A673 (cell line): Measurements from ENCODE around the gene HPSE2. TPM values are rescaled to one million over a fixed set of nuclear protein-coding genes. Genes with fewer than 3 reads are reported as not detected.

Source experiments
- BruUV-seq: library from RNA; stranded (reverse); fragments of 400-500 nt; replicated peaks from 2 replicates; lab custom pipeline; 2021; lab: Mats Ljungman, UMichigan
- CTCF ChIA-PET: fragments of 300-600 bp; sonication (Branson Sonifier 250); formaldehyde crosslinking; loops from one replicate; lab custom pipeline; 2022; ENCODE audit warnings: antibody characterized with exemption; lab: Charles Lee
- POLR2A ChIA-PET: fragments of 300-600 bp; sonication (Branson Sonifier 250); formaldehyde crosslinking; loops from one replicate; lab custom pipeline; 2022; ENCODE audit warnings: antibody characterized with exemption; ENCODE audit not compliant: low non-redundant PET; lab: Charles Lee
- DNase-seq: peaks from one replicate; pipeline ENCODE4 v3.0.0-alpha.2; 2015; ENCODE audit warnings: low spot score
- H3K27ac ChIP-seq: fragments of 200-600 bp; sonication (generic); 2 replicates; pipeline ENCODE4 v1.5.1; 2016; ENCODE audit warnings: mixed run types, low read depth, mild to moderate bottlenecking, mixed read lengths, antibody characterized with exemption, low read length; ENCODE audit not compliant: poor library complexity, severe bottlenecking
- H3K27me3 ChIP-seq: fragments of 200-600 bp; sonication (generic); replicated peaks from 2 replicates; pipeline ENCODE4 v1.6.1; 2017; ENCODE audit warnings: mixed run types, low read depth, mild to moderate bottlenecking, mixed read lengths, antibody characterized with exemption, low read length; ENCODE audit not compliant: insufficient read depth, poor library complexity
- H3K36me3 ChIP-seq: fragments of 200-600 bp; sonication (generic); 2 replicates; pipeline ENCODE4 v1.6.1; 2016; ENCODE audit warnings: mixed run types, mild to moderate bottlenecking, mixed read lengths, antibody characterized with exemption, low read length; ENCODE audit not compliant: insufficient read depth, poor library complexity, severe bottlenecking
- H3K4me1 ChIP-seq: fragments of 200-600 bp; sonication (generic); 2 replicates; pipeline ENCODE4 v1.6.1; 2017; ENCODE audit warnings: mixed run types, mild to moderate bottlenecking, mixed read lengths, antibody characterized with exemption, low read length; ENCODE audit not compliant: insufficient read depth, poor library complexity, severe bottlenecking
- H3K4me3 ChIP-seq: fragments of 200-600 bp; sonication (generic); 2 replicates; pipeline ENCODE4 v1.5.1; 2016; ENCODE audit warnings: low read depth, mixed run types, mild to moderate bottlenecking, mixed read lengths, low read length; ENCODE audit not compliant: poor library complexity, severe bottlenecking
- H3K9me3 ChIP-seq: fragments of 200-600 bp; sonication (generic); 2 replicates; pipeline ENCODE4 v1.6.1; 2016; ENCODE audit warnings: mixed run types, low read depth, mild to moderate bottlenecking, mixed read lengths, antibody characterized with exemption, low read length; ENCODE audit not compliant: poor library complexity, severe bottlenecking
- CTCF ChIP-seq: fragments of 300-800, 200-600 bp; sonication (generic); conservative IDR thresholded peaks from 2 replicates; pipeline ENCODE4 v1.5.1; 2017; ENCODE audit warnings: low read depth, mild to moderate bottlenecking, antibody characterized with exemption, low read length, moderate library complexity, mixed read lengths
- EZH2 ChIP-seq: fragments of 200-600 bp; sonication (generic); IDR thresholded peaks from 2 replicates; pipeline ENCODE4 v1.6.1; 2017; ENCODE audit warnings: borderline replicate concordance, low read depth, mild to moderate bottlenecking, mixed read lengths, antibody characterized with exemption, low read length; ENCODE audit not compliant: poor library complexity, severe bottlenecking
- intact Hi-C: fragments of 100-400 bp; cut with micrococcal nuclease; formaldehyde crosslinking; loops from one replicate; pipeline ENCODE4 v1.10.0; 2022; ENCODE audit not compliant: unreplicated experiment
- total RNA-seq: library from RNA; stranded (reverse); gene quantifications from 2 replicates; pipeline ENCODE4 v1.2.3, GENCODE V29; 2021

HPSE2 gene
- total RNA-seq, 1 experiment from 2014 or later = not detected

GRCh38 chr10:98694883-98695282, 540.8 kb downstream of the HPSE2 start:
- H3K4me3 ChIP-seq = no peak overlapping the region
- no peaks in the 10 kb centered on the region for H3K4me1 ChIP-seq
- intact Hi-C loops = no loop called here
- ChIA-PET CTCF (no interaction called here), POLR2A (no interaction called here)
- TF ChIP-seq CTCF = no peak
- no peak for TF ChIP-seq EZH2
- no peaks in the 10 kb centered on the region for H3K9me3 ChIP-seq
- H3K36me3 ChIP-seq = no peaks in the 10 kb centered on the region
- no peak for DNase-seq
- no TSS peak for BruUV-seq
- no peak overlapping the region for H3K27ac ChIP-seq
- H3K27me3 ChIP-seq = no peaks in the 10 kb centered on the region

- Histone ChIP-seq H3K27me3 (no peaks in the 10 kb centered on the region), H3K36me3 (no peaks in the 10 kb centered on the region), H3K9me3 (no peaks in the 10 kb centered on the region), H3K27ac (no peak overlapping the region), H3K4me3 (no peak overlapping the region), H3K4me1 (no peaks in the 10 kb centered on the region)
- ChIA-PET CTCF (no interaction called here), POLR2A (no interaction called here)
- DNase-seq = no peak
- intact Hi-C loops = no loop called here
- no peak for TF ChIP-seq EZH2
- no peak for TF ChIP-seq CTCF
- no TSS peak for BruUV-seq
Observed at GRCh38 chr10:98694014-98694413, 541.6 kb downstream of the HPSE2 start.

GRCh38 chr10:98687685-98688084, 548.0 kb downstream of the HPSE2 start:
- H3K4me1 ChIP-seq = no peaks in the 10 kb centered on the region
- intact Hi-C loops = no loop called here
- TF ChIP-seq CTCF = no peak
- TF ChIP-seq EZH2 = no peak
- ChIA-PET POLR2A (no interaction called here), CTCF (no interaction called here)
- H3K4me3 ChIP-seq = no peak overlapping the region
- no peaks in the 10 kb centered on the region for H3K36me3 ChIP-seq
- no TSS peak for BruUV-seq
- no peak for DNase-seq
- H3K9me3 ChIP-seq = peaks cover 7% of the 10 kb centered on the region
- H3K27ac ChIP-seq = no peak overlapping the region
- H3K27me3 ChIP-seq = peaks cover 13% of the 10 kb centered on the region
